ENCODE measurements around the gene KLHL15. TPM values are rescaled to one million over a fixed set of nuclear protein-coding genes. Genes with fewer than 3 reads are reported as not detected.
A peak's percentile ranks its signal among the peaks of the same experiment; 100 is the strongest.

The KLHL15 gene
- total and polyA plus RNA-seq, 2 experiments from 2014 or later: 3.4 to 8.2 TPM

DNA sequence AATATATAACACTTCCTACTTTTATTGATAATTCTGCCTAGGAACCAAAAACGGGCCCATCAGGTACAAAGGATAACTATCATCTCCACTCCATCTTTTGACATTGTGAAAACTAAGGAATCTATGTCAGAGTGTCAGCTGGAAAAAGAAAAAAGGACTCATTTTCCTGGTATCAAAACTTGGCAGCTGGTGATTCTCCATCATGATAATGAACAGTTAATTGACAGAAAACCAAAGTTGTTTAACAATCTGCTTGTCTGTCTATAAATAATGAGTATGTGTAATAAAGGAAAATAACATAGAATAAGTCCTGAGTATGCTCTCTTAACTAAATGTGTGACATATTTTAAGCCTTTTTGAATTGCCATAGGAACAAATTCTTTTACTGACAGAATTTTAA is 87.8 kb downstream of the KLHL15 start:
- TF ChIP-seq EZH2phosphoT487 (IDR thresholded peaks at IDR 0.05; ENCODE audit: insufficient read depth, low read depth) (no peak), EZH2 (IDR thresholded peaks at IDR 0.05; ENCODE audit: insufficient read depth, poor library complexity, severe bottlenecking) (no peak)
- H3K4me3 ChIP-seq: no peak overlapping the region
- 92 to 100% methylated on average over 1 of the region's 1 CpG for WGBS, 2 experiments (ENCODE audit: low coverage in 1 of 2, low lambda C conversion rate in 2 of 2, missing lambda C conversion rate in 2 of 2)
- H3K9ac ChIP-seq: no peak overlapping the region
- no peaks in the 10 kb centered on the region for H3K9me2 ChIP-seq (ENCODE audit: insufficient read depth)
- H3K79me2 ChIP-seq (ENCODE audit: insufficient read depth): no peaks in the 10 kb centered on the region
- H3K4me2 ChIP-seq (ENCODE audit: unreplicated experiment): no peak overlapping the region
- H3K4me1 ChIP-seq (ENCODE audit: insufficient read depth): peaks cover 11% of the 10 kb centered on the region
- H3K27ac ChIP-seq: peak overlapping the region; percentile 55
- in situ Hi-C loops (cut with MboI): no loop called here
- no peaks in the 10 kb centered on the region for H3K9me3 ChIP-seq (ENCODE audit: low read depth)
- no peaks in the 10 kb centered on the region for H3K36me3 ChIP-seq (ENCODE audit: low read depth)
- H2AFZ ChIP-seq: peak overlapping the region; percentile 49
- DNase-seq: no peak
- no peaks in the 10 kb centered on the region for H3K27me3 ChIP-seq (replicated peaks; ENCODE audit: insufficient read depth)
- H3F3A ChIP-seq (ENCODE audit: insufficient read depth): no peaks in the 10 kb centered on the region
- H4K20me1 ChIP-seq (ENCODE audit: insufficient read depth): no peaks in the 10 kb centered on the region

DNA sequence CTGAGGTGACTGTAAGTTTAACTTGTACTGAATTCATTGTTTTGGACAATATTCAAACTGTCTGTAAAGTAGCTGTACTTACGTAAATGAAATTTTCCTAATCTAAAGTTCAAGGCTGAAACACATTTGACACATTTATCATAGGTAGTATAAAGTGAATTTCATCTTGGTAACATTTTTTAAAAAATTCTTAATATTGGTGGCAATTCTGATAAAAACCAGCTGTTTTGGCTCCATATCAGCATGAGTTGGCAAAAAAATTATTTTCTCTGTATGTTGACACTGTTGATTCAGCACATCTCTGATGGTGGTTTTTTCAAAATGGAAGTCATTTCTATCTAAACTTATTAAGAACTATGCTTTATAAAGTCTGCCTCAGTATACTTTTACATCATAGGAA is 88.3 kb downstream of the KLHL15 start:
- peak overlapping the region; percentile 36; the same call in 1 of the 2 replicates for H3K4me3 ChIP-seq
- peaks cover 11% of the 10 kb centered on the region for H3K4me1 ChIP-seq (ENCODE audit: insufficient read depth)
- H3K9ac ChIP-seq: peak overlapping the region; percentile 45
- H3K79me2 ChIP-seq (ENCODE audit: insufficient read depth): no peaks in the 10 kb centered on the region
- WGBS, 2 experiments (ENCODE audit: low coverage in 1 of 2, low lambda C conversion rate in 2 of 2, missing lambda C conversion rate in 2 of 2): 25 to 73% methylated on average over 1 of the region's 1 CpG
- TF ChIP-seq EZH2 (IDR thresholded peaks at IDR 0.05; ENCODE audit: insufficient read depth, poor library complexity, severe bottlenecking): no peak
- no peak for TF ChIP-seq EZH2phosphoT487 (IDR thresholded peaks at IDR 0.05; ENCODE audit: insufficient read depth, low read depth)
- H3F3A ChIP-seq (ENCODE audit: insufficient read depth): no peaks in the 10 kb centered on the region
- H2AFZ ChIP-seq: peak overlapping the region; percentile 49
- no peaks in the 10 kb centered on the region for H3K9me3 ChIP-seq (ENCODE audit: low read depth)
- DNase-seq: peak; percentile 52
- in situ Hi-C loops (cut with MboI): no loop called here
- H4K20me1 ChIP-seq (ENCODE audit: insufficient read depth): no peaks in the 10 kb centered on the region
- H3K9me2 ChIP-seq (ENCODE audit: insufficient read depth): no peaks in the 10 kb centered on the region
- no peaks in the 10 kb centered on the region for H3K27me3 ChIP-seq (replicated peaks; ENCODE audit: insufficient read depth)
- peak overlapping the region; percentile 55 for H3K4me2 ChIP-seq (ENCODE audit: unreplicated experiment)
- H3K36me3 ChIP-seq (ENCODE audit: low read depth): no peaks in the 10 kb centered on the region
- H3K27ac ChIP-seq: peak overlapping the region; percentile 55

DNA sequence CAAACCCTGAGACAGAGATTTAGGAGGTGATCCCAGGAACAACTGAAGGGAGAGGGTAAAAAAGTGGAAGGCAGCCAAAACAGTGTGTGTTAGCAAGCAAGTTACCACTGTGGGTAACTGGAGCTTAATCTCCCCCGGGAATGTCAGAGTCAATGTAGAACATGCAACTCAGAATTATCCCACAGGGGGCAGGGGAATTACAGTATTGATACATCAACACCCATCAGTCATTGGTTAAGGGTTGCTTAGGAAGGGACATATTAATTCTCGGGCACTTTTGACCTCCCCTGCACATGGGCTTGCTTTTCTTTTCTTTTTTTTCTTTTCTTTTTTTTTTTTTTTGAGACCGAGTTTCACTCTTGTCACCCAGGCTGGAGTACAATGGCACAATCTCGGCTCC is 89.9 kb downstream of the KLHL15 start:
- no peaks in the 10 kb centered on the region for H3K27me3 ChIP-seq (replicated peaks; ENCODE audit: insufficient read depth)
- in situ Hi-C loops (cut with MboI): no loop called here
- no peaks in the 10 kb centered on the region for H3K79me2 ChIP-seq (ENCODE audit: insufficient read depth)
- H3F3A ChIP-seq (ENCODE audit: insufficient read depth): no peaks in the 10 kb centered on the region
- no peak overlapping the region for H3K4me2 ChIP-seq (ENCODE audit: unreplicated experiment)
- no peaks in the 10 kb centered on the region for H3K36me3 ChIP-seq (ENCODE audit: low read depth)
- WGBS, 2 experiments (ENCODE audit: low coverage in 1 of 2, low lambda C conversion rate in 2 of 2, missing lambda C conversion rate in 2 of 2): 69 to 95% methylated on average over 2 to 3 of the region's 4 CpGs
- no peak overlapping the region for H3K4me3 ChIP-seq
- no peaks in the 10 kb centered on the region for H3K9me2 ChIP-seq (ENCODE audit: insufficient read depth)
- H3K27ac ChIP-seq: no peak overlapping the region
- H3K4me1 ChIP-seq (ENCODE audit: insufficient read depth): peaks cover 11% of the 10 kb centered on the region
- no peak for TF ChIP-seq EZH2 (IDR thresholded peaks at IDR 0.05; ENCODE audit: insufficient read depth, poor library complexity, severe bottlenecking)
- no peak overlapping the region for H2AFZ ChIP-seq
- peak; percentile 10 for DNase-seq
- no peaks in the 10 kb centered on the region for H3K9me3 ChIP-seq (ENCODE audit: low read depth)
- no peak overlapping the region for H3K9ac ChIP-seq
- no peaks in the 10 kb centered on the region for H4K20me1 ChIP-seq (ENCODE audit: insufficient read depth)

DNA sequence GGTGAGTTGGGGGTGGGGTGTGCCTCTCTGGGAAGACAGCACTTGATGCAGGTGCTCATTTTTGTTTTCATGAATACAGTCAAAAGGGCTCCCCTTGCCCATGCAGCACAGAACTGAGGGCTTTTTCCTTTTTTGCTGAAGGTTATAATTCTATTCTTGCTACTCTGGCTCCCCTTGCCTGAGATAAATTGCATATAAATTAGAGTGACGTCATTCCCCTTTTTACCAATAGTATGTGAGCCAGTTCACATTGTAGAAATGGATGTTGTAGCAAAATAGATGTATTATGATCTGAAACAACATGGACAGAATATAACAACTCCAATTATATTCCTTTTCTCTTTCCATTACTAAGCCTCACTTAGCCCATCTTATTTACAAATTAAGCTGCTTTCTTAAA is 90.8 kb downstream of the KLHL15 start:
- no peak overlapping the region for H3K27ac ChIP-seq
- DNase-seq: no peak
- H3K36me3 ChIP-seq (ENCODE audit: low read depth): no peaks in the 10 kb centered on the region
- no peak overlapping the region for H3K4me2 ChIP-seq (ENCODE audit: unreplicated experiment)
- H3K4me1 ChIP-seq (ENCODE audit: insufficient read depth): peaks cover 11% of the 10 kb centered on the region
- no peaks in the 10 kb centered on the region for H3K27me3 ChIP-seq (replicated peaks; ENCODE audit: insufficient read depth)
- in situ Hi-C loops (cut with MboI): no loop called here
- H2AFZ ChIP-seq: no peak overlapping the region
- H4K20me1 ChIP-seq (ENCODE audit: insufficient read depth): no peaks in the 10 kb centered on the region
- no peaks in the 10 kb centered on the region for H3K9me3 ChIP-seq (ENCODE audit: low read depth)
- H3K9me2 ChIP-seq (ENCODE audit: insufficient read depth): no peaks in the 10 kb centered on the region
- H3K9ac ChIP-seq: no peak overlapping the region
- TF ChIP-seq EZH2phosphoT487 (IDR thresholded peaks at IDR 0.05; ENCODE audit: insufficient read depth, low read depth): no peak
- no peak for TF ChIP-seq EZH2 (IDR thresholded peaks at IDR 0.05; ENCODE audit: insufficient read depth, poor library complexity, severe bottlenecking)
- 0 to 6% methylated on average over 1 of the region's 1 CpG for WGBS, 2 experiments (ENCODE audit: low coverage in 1 of 2, low lambda C conversion rate in 2 of 2, missing lambda C conversion rate in 2 of 2)
- H3K4me3 ChIP-seq: no peak overlapping the region
- H3K79me2 ChIP-seq (ENCODE audit: insufficient read depth): no peaks in the 10 kb centered on the region
- H3F3A ChIP-seq (ENCODE audit: insufficient read depth): no peaks in the 10 kb centered on the region

DNA sequence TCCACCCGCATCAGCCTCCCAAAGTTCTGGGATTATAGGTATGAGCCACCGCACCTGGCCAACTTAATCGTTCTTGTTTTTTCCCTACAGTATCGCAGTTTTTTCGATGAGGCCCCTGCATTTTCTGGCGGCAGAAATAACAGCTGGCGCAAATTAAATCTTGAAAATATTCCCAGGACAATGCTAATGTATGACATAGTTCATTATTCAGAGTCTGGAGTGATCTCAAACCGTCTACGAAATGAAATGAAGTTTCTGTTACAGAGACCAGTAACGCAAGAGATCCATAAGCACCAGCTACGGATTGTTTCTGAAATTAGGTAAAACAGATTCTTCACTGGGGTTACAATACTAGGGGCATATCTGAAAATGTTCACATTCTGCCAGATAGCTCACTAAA is 91.9 kb downstream of the KLHL15 start:
- Histone ChIP-seq H3F3A (ENCODE audit: insufficient read depth) (no peaks in the 10 kb centered on the region), H3K9me2 (ENCODE audit: insufficient read depth) (no peaks in the 10 kb centered on the region), H3K36me3 (ENCODE audit: low read depth) (no peaks in the 10 kb centered on the region), H3K4me3 (peak overlapping the region; percentile 40), H3K4me1 (ENCODE audit: insufficient read depth) (peaks cover 11% of the 10 kb centered on the region), H3K9me3 (ENCODE audit: low read depth) (no peaks in the 10 kb centered on the region), H2AFZ (peak overlapping the region; percentile 56), H4K20me1 (ENCODE audit: insufficient read depth) (no peaks in the 10 kb centered on the region), H3K9ac (peak overlapping the region; percentile 50), H3K4me2 (ENCODE audit: unreplicated experiment) (peak overlapping the region; percentile 65), H3K79me2 (ENCODE audit: insufficient read depth) (no peaks in the 10 kb centered on the region), H3K27ac (peak overlapping the region; percentile 46; the same call in 1 of the 2 replicates), H3K27me3 (replicated peaks; ENCODE audit: insufficient read depth) (no peaks in the 10 kb centered on the region)
- WGBS, 2 experiments (ENCODE audit: low coverage in 1 of 2, low lambda C conversion rate in 2 of 2, missing lambda C conversion rate in 2 of 2): 4 to 5% methylated on average over 11 of the region's 11 CpGs
- DNase-seq: peak; percentile 64
- TF ChIP-seq EZH2 (IDR thresholded peaks at IDR 0.05; ENCODE audit: insufficient read depth, poor library complexity, severe bottlenecking): no peak
- TF ChIP-seq EZH2phosphoT487 (IDR thresholded peaks at IDR 0.05; ENCODE audit: insufficient read depth, low read depth): no peak
- in situ Hi-C loops (cut with MboI): no loop called here

Other genes starting within 250 kb of the KLHL15 start
- gene SAT1, start 244.0 kb downstream of the KLHL15 start, total RNA-seq (2014; rRNA removed; shearing (Covaris generic)): 168 and 171 TPM in 2 replicates
- gene SAT1, start 244.0 kb downstream of the KLHL15 start, polyA plus RNA-seq (2016; fragmentation: Nextera tagmentation; extraction: Ambion mirVana): 223 and 245 TPM in 2 replicates
- 7.3 and 8.6 TPM in 2 replicates for gene APOO, start 119.2 kb downstream of the KLHL15 start, total RNA-seq (2014; rRNA removed; shearing (Covaris generic))
- 20.2 and 21.0 TPM in 2 replicates for gene APOO, start 119.2 kb downstream of the KLHL15 start, polyA plus RNA-seq (2016; fragmentation: Nextera tagmentation; extraction: Ambion mirVana)
- gene CXorf58, start 119.2 kb downstream of the KLHL15 start, total RNA-seq (2014; rRNA removed; shearing (Covaris generic)): not detected in 2 replicates
- gene CXorf58, start 119.2 kb downstream of the KLHL15 start, polyA plus RNA-seq (2016; fragmentation: Nextera tagmentation; extraction: Ambion mirVana): not detected in 2 replicates
- 163 and 190 TPM in 2 replicates for gene EIF2S3, start 27.8 kb upstream of the KLHL15 start, total RNA-seq (2014; rRNA removed; shearing (Covaris generic))
- 57.2 and 57.9 TPM in 2 replicates for gene EIF2S3, start 27.8 kb upstream of the KLHL15 start, polyA plus RNA-seq (2016; fragmentation: Nextera tagmentation; extraction: Ambion mirVana)
- 24.1 and 26.7 TPM in 2 replicates for gene ZFX, start 122.5 kb upstream of the KLHL15 start, total RNA-seq (2014; rRNA removed; shearing (Covaris generic))
- 16.7 and 19.6 TPM in 2 replicates for gene ZFX, start 122.5 kb upstream of the KLHL15 start, polyA plus RNA-seq (2016; fragmentation: Nextera tagmentation; extraction: Ambion mirVana)